Neural progenitor cell (in vitro differentiated cells): Measurements from ENCODE around the gene GALNT2.

Source experiments
- CTCF ChIP-seq: fragments of 200-600 bp; sonication (generic); IDR thresholded peaks from 2 replicates; pipeline ENCODE4 v1.5.1; 2017; ENCODE audit warnings: antibody characterized with exemption, mild to moderate bottlenecking
- EZH2 ChIP-seq: fragments of 200-600 bp; sonication (generic); IDR thresholded peaks from 2 replicates; pipeline ENCODE4 v1.6.1; 2017; ENCODE audit warnings: antibody characterized with exemption, mild to moderate bottlenecking, moderate library complexity
- EZH2phosphoT487 ChIP-seq: fragments of 200-600 bp; sonication (generic); IDR thresholded peaks from 2 replicates; pipeline ENCODE4 v1.6.1; 2017; ENCODE audit warnings: antibody characterized with exemption

DNA sequence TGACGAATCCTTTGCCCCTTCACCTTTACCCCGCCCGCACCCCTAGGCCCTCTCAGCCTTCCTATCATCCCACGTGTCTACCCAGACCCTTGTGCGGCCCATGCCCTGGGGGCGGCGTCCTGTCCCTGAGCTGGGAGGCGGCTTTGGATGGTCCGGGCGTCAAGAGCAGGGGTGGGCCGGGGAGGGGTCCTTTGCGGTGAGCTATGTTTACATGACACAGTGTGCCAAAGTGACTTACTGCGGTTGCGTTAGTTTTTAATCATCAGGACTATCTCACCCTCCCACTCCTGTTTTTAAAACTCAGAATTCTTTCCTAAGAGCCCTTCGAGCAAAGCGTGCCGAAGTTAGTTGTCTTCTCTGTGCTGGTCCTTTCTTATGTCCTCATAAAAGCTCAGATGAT is 214.5 kb downstream of the GALNT2 start:
- no peak for TF ChIP-seq CTCF
- TF ChIP-seq EZH2phosphoT487 = no peak
- no peak for TF ChIP-seq EZH2
